ENCODE measurements around the gene RNF212B.
A peak's percentile ranks its signal among the peaks of the same experiment; 100 is the strongest.
"Not testable (repeated sequence)": the region's sequence is repeated elsewhere in the genome, so short reads cannot be mapped to it uniquely, and the experiment has no call there.

Gene RNF212B

GRCh38 chr14:23243066-23243465 lies 5.3 kb downstream of the RNF212B start:
- DNase-seq = no peak

DNA sequence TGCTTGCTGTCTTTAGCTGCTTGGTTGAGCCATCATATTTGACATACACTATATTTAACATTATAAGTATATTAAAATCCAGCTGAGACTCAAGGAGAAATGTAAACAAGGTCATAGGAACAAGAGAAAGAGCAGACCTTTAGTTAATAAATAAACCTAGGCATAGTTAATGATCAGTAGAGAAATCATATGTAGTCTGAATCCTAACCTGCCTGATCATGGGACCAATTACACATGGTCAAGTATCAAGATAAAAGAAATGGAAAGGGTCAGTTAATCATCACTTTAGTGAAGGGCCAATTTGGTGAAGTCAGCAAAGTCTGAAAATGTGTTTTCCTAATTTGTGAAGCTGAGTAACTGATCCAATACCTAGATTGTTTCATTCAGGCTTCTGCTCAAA lies 7.5 kb downstream of the RNF212B start:
- no peak for DNase-seq

GRCh38 chr14:23248601-23249000 lies 10.9 kb downstream of the RNF212B start:
- no peak for DNase-seq

DNA sequence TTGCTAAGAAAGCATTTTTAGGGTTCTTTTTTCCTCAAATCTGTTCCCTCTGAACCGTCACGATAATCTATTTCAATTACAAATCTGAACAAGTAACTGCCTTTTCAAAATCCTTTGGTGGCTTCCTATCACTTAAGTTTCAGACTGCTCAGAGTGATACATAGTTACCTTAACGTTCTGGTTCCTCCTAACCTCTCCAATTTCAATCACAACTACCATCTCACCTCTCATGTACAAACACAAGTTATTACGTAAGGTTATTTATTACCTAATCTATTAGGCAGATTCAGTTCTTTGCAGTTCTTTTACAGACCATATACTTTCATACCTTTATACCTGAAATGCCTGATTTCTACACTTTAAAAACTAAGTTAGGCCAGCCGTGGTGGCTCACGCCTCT lies 12.1 kb downstream of the RNF212B start:
- no peak for DNase-seq

DNA sequence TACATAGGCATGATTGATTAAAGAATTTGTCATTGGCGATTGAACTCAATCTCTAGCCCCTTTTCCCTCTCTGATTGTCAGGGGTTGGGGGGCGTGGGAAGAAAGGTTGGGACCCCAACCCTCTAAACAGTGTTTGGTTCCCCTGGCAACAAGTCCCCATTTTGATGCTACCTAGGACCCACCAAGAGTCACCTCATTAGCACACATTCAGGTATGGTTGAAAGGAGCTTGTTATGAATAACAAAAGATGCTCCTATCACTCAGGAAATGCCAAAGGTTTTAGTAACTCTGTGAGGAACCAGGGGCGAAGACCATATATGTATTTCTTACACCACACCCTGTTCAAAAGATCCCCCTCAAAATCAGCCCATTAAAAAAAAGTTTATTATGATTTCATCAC lies 14.3 kb downstream of the RNF212B start:
- no peak for DNase-seq

DNA sequence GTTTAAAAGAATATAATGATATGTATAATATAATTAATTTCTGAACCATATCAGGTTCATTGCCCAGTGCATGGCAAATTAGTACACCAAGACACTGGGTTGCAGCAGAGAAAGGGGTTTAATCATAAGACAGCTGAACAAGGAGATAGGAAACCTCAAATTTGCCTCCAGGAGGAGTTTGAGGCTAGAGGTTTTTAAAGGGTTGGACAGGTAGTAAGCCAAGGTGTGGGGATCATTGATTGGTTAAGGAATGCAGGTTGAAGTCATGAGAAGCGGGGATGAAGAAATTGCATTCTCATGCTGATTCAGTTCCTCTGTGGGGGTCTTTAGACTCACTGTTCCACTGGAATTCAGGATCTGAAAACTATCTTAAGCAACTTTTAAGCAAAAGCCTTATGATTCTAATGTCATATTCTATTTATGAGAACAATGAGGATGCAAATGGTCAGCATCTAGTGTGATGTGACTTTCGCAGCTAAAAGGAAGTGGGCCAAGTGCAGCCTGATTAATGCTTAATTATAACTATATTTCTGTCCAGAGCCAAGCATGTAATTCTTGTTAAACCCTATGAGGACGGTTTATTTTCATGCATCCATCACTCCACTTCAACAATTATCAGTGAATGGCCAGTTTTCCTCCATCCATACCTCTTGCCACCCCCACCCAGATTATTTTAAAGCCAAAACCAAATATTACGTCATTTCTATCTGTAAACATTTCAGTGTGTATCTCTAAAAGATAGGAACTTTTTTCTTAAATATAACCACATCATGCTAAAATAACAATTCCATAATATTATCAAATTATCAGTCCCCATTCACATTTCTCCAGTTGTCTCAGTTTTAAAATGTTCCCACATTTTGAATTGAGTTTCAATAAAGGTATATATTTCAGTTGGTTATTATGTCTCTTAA lies 14.9 kb downstream of the RNF212B start:
- DNase-seq = no peak

- DNase-seq = no peak
Measured at GRCh38 chr14:23258256-23258655, 20.5 kb downstream of the RNF212B start.

DNA sequence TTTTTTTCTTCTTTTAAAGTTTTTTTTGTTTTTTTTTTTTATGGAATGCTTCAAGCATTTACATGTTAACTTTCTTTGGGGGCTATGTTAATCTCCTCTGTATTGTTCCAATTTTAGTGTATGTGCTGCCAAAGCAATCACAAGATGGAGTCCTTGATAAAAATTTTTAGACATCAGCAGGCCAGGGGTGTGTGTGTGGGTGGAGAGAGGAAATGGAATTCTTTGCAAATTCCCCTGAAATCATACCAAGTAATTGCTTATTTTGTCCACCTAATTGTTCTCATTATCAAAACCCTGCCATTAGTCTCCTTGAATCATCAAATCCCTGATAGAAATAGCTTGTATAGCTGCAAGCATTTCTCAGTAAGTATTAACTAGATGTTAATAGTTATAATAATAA lies 21.7 kb downstream of the RNF212B start:
- DNase-seq = no peak

- not testable (repeated sequence) for DNase-seq
Measured at GRCh38 chr14:23260849-23261248, 23.1 kb downstream of the RNF212B start.

- no peak for DNase-seq
Measured at GRCh38 chr14:23269193-23269592, 31.5 kb downstream of the RNF212B start.

GRCh38 chr14:23275412-23275811 lies 37.7 kb downstream of the RNF212B start:
- no peak for DNase-seq

DNA sequence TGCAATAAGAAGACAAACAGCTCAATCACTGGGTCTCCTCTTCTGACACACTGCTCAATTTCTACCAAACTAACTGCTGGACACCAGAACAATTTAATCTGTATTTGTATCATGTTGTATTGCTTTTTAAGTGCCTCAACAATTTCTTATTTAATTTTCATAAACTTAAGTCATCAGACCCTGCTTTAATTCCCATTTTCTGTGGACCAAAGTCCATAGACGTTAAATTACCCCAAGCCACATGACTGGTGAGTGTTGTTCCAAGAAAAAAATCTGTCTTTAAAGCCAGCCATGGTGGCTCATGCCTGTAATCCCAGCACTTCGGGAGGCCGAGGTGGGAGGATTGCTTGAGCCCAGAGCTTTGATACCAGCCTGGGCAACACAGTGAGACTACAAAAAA lies 39.5 kb downstream of the RNF212B start:
- no peak for DNase-seq

- not testable (repeated sequence) for DNase-seq
Measured at GRCh38 chr14:23277928-23278327, 40.2 kb downstream of the RNF212B start.

DNA sequence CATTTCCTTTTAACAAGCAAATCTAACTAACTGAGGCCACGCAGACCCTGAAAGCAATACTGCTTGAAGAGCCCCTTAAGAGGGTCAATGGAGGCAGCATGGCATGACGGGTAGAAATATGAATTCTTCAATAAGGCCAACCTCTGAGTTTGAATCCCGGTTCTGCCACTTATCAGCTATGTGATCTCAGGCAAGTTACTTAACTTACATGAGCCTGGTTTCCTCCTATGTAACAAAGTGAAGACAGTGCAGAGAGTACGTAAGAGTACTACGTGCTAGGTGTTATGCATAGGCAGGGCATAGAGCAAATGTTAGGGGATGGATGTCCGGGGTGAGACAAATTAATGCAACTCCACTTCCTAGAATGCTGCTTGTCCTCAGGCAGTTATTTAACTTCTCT lies 43.5 kb downstream of the RNF212B start:
- no peak for DNase-seq

DNA sequence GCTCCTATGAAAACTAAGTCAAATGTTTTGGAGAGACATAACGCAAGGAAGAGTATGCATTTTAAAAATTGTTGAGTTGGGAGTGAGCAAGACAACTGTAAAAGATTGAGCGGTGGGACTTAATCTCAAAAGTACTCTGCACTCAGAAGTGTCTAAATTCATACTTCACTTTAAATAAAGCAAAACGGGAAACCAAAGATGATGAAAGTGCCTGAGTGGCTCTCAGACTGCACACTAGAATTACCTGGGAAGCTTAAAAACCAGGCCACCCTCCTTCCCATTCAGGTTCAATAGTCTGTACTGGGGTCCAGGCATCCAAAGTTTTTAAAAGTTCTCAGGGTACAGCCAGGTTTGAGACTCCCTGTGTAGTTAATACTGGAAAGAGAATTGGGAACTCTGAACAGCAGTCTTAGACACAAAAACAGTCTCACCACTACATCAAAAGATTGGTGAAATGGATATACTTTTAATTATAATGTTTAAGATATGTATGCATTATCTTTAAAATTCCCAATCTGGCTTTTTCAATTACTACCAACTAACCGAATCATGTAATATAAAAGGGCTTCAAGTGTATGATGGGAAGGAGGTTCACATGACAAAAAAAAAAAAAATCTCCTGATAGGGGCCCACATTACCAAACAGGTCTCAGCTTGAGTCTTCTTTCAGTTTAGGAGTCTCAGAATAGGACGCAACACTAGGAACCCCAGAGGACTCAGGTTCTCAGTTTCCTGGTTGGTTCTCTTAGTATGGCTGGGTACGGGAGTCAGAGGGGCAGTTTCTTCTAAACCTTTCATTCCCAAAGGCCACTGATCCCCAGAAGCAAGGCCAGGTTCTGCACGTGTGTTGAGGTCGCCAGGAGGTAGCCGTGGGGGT lies 47.2 kb downstream of the RNF212B start:
- no peak for DNase-seq

GRCh38 chr14:23285530-23286019 lies 47.8 kb downstream of the RNF212B start:
- DNase-seq = no peak

GRCh38 chr14:23286020-23286901 lies 48.5 kb downstream of the RNF212B start, which contains the start of gene HOMEZ:
TSS of gene HOMEZ (minus strand) at chr14:23286132. CDS start at chr14:23285952, 180 bp downstream.
- DNase-seq = peak; percentile 95 to 97 (median 96)

DNA sequence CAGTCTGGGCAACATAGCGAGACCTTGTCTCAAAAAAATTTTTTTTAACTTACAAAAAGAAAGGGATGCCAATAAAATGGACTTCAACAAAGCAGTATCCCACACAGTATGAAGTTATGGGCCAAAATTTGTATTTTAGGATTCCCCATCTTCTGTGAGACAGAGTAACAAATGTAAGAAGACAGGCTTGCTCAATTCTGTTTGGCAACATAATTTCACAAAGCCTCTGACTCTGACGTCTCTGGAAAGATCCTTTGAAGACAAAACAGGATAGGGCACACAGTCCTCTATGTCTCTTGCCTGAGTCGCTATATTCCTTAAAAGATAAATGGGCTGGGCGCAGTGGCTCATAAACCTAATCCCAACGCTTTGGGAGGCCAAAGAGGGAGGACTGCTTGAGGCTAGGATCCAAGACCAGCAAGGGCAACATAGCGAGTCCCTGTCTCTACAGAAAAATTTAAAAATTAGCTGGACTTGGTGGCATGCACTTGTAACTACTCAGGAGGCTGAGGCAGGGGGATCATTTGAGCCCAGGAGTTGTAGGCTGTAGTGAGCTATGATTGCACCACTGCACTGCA lies 49.3 kb downstream of the RNF212B start:
- no peak for DNase-seq

GRCh38 chr14:23294734-23295561 lies 57.2 kb downstream of the RNF212B start:
- peak; percentile 24 to 35 (median 27) for DNase-seq

- no peak for DNase-seq
Measured at GRCh38 chr14:23296012-23296777, 58.5 kb downstream of the RNF212B start.

Measured in activated CD4-positive, CD25-positive, alpha-beta regulatory T cell (primary cell).